ENCODE data around the gene SPO11.

SPO11 gene, protein sequence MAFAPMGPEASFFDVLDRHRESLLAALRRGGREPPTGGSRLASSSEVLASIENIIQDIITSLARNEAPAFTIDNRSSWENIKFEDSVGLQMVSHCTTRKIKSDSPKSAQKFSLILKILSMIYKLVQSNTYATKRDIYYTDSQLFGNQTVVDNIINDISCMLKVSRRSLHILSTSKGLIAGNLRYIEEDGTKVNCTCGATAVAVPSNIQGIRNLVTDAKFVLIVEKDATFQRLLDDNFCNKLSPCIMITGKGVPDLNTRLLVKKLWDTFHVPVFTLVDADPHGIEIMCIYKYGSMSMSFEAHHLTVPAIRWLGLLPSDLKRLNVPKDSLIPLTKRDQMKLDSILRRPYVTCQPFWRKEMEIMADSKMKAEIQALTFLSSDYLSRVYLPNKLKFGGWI

DNA sequence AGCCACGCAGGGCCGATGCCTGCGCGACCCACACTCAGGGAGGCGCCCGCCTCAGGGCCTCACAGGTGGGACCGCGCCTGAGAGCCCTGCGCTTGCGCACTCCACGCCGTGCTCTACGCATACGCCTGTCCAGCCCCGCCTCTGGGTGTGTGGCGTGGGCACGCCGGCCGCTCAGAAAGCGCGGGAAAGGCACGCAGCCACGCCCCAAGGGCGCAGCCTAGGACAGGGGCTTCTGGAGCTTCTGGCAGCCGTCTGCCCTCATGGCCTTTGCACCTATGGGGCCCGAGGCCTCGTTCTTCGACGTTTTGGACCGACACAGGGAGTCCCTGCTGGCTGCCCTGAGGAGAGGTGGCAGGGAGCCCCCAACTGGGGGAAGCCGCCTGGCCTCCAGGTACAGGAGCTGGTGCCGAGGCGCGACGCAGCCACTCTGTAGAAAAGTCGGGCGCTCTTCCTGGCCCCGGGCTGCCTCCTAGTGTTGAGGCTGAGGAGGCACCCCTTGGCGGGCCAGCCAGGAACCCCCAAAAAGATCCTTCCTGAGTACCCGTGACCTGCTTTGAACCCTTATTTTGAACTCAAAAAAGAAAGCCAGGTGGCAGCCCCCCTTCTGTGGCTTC, at the start of gene SPO11:
Gene SPO11, plus strand, starts transcription at position 196 of the 614 bp plus-strand sequence. Its CDS starts 65 bp downstream, at position 261.
- DNase-seq, result no peak

DNA sequence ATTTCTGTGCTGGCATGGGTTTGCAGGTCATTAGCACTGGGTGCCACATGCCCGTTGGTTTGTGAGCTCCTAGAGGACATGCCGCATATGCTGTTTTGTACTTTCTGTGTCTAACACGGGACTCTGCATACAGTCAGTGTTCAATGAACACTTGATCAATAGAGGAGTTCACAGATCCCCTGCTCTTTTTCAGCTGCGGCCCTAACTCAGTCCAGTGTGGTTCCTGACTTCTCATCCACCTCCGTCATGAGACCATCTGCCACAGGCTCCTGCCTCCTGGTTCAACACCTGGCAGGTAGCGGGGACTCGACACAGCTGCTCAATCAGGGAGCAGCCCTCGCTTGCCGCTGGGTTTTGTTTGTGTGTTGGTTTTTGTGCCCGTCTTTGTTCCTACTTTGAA, 49.4 kb upstream of the SPO11 start:
- DNase-seq, result no peak

DNA sequence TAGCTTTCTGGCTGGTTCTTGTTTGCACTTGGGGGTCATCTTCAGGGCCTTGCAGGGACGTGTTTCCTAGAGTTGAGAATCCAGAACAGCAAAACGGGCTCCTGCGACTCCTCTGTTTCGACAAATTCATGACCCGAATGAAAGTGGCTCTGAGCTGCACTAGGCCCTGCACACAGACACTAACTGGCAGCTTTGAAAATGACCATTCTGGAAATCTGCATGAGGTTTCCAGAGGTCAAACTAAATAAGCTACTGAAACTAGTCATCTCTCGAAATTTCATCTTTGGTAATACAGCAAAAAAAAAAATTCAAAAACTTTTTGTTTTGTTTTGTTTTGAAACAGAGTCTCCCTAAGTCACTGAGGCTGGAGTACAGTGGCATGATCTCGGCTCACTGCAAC, 47.7 kb upstream of the SPO11 start:
- no peak for DNase-seq

DNA sequence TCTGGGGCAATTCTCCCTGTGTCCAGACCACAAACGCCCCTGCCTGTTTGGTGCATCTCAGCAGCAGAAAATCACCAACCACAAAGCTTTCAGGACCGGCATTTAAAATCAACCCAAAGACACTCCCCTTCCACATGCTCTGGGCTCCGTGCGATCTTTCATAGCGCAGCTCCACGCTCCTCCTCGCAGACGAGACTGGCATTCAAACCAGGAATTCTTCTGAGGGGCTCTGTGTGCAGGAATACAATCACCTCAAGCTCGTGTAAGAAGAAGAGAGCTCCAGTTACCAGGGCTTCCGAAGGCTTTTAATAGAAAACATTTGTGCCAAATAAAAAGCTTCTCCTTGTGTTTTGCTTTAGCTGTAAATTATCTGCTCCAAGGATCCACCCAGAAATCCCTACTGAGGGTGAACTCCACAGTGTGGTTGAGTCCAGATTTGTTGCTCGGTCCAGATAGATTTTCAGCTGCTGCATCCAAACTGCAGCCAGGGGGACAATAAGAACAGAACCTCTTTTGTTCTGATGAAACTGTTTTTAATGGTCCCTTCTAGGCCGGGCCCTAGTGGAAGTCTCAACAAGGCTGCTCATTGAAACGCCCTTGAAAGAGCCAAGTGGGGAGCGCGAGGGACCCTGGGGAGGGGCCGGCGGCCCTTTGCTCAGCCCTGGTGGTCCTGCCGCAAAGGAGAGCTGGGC, 46.8 kb upstream of the SPO11 start:
- no peak for DNase-seq

DNA sequence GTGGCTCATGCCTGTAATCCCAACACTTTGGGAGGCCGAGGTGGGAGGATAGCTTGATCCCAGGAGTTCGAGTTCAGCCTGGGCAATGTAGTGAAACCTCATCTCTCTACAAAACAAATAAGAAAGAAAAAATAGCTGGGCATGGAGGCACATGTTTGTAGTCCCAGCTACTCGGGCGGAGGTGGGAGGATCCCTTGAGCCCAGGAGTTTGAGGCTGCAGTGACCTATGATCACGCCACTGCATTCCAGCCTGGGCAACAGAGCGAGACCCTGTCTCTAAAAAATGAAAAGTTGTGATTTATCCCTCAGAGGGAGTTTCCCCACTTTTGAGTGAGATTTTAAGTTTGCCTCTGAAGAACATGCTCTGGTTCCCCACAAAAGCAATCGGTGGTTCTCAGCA, 45.7 kb upstream of the SPO11 start:
- no peak for DNase-seq

DNA sequence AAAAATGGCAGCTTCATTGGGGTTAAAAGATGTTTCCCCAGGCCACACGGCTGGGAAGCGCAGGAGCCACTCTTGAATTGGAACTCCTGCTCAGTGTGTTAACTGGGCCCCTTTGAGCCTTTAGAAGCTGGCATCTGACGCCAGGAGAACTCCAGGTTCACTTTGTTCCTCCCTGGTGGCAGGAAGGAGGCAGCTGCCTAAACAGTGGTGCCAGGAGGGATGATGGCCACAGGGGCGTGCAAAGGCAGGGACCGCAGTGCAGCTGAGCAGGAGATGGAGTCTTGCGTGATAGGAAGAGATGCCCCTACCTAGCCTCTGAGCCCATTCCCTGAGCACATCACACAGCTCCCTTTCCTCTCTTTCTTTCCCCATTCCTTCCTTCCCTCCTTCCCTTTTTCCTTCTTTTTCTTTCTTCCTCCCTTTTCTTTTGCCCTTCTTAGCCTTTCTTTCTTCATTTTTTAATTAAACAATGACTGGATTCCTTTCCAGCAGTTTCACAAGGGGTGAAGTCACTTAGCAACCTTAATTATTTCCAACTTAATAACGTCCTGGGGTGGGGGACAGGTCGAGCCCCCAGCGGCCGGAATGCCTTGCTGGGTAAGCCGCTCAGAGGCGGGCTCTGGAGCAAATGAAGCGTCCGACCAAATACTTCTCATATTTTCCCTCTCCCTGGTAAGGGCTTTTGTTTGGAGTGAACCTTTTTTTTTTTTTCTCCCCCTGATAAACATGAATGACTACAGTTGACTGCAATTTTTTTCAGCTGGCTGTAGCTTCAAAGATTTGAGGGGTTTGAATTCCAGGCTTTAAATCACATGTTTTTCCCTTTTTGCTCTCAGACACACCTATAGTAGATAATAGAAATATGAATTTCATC, 42.4 kb upstream of the SPO11 start:
- DNase-seq, result no peak

DNA sequence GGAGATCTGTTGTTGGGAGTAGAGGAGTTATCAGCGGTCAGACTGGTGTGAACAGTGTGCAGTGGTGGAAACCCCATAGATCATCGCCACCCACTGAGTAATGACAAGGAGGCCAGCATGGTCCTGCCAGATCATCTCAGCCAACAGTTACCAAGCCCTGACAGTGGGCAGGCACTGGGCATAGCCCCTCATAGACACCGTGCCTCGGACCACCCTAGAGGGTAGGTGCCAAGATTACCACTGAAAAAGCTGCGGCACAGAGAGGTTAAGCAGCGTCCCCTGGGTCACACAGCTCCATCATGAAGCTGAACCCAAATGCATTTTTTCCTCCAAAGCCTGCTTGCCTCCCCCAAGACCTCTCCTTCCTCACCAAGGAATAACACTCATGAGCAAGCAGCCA, 41.7 kb upstream of the SPO11 start:
- DNase-seq, result no peak

DNA sequence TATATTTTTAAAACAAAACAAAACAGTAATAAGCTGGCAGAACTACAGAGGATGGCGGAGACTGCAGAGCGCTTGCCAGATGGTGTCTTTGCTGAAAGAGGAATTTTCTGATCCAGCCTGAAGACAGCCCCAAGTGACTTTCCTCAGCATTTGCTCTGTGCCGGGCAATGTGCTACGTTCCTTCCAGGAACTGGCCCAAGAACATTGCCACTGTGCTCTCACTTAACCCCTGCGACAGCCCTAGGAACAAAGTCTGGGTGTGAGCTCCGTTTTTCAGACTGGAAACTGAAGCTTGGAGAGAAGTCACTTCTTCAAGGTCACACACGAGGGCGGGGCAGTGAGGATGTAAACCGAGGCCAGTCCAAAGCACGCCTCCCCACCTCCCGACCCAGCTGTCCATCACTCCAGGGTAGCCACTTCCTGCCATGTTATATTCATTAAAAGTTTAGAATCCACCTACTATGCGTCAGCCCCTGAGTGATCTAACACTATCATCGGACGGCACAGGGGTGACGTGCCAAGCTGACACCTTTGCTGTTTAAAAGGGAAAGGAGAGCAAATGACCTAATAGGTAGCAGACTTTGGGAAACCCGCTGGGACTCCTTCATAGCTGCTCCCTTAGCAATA, 40.8 kb upstream of the SPO11 start:
- DNase-seq, result no peak

DNA sequence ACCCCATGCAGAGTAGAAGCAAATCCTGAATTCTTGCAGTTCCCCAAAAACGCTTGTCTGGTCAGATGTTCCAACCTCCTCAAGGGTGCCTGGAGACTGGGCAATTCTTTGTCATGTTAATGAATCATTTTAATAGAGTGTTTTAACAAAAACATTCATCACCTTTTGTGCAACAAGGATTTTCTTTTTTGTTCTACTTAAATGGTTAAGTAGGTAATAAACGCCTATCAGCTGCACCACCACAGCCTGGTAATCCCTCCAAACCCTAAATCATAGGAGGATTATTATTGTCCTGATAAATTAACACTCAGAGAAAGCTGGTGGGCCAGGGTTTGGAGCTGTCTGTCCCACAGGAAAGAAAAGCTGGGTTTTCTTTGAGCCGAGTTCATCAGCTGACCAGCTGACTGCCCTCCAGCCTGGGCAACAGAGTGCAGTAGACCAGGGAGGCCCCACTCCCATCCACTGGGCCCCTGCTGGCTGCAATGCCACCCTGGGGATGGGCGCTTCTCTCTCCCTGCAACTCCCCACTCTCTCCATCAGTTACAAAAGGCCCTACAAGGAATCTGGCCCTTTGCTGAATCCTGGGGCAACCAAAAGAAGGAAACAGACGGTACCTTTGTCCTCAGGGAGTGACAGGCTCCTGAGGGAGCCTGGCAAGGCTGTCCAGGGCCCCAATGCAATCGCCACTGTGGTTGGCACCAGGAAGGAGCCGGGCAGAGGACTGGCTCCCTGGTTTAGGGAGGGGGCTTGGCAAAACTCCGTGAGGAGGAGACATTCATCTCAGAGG, 40.0 kb upstream of the SPO11 start:
- DNase-seq, result no peak

DNA sequence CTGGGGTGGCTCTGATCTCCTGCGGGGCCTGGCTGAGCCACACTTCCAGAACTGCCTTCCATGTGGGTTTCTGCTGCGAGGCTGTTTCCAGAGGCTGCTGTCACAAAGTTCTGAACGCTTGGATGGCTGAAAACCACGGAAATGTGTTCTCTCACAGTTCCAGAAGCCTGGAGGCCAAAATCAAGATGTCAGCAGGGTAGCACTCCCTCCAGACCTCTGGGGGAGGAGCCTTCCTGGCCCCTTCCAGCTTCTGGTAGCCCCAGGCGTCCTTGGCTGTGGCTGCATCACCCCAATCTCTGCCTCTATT, 39.5 kb upstream of the SPO11 start:
- DNase-seq, result no peak

DNA sequence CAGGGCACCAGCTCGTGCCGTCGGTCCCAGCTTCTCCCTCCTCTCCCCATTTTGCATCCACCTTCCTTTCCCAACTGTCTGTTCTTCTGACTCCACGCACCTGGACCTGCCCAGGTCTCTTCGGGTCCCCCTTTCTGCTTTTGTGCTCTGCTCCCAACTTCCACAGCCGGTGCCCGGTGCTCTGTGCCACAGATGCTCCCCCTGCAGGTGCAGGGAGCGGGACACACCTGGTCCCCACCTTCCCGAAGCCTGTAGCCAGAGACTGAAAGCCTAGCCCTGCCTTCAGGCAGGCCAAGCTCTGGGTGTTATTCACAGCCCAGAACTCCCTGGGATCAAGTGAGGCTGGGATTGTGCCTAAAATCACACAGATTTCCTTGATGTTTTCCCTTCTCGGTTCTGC, 38.6 kb upstream of the SPO11 start:
- no peak for DNase-seq

DNA sequence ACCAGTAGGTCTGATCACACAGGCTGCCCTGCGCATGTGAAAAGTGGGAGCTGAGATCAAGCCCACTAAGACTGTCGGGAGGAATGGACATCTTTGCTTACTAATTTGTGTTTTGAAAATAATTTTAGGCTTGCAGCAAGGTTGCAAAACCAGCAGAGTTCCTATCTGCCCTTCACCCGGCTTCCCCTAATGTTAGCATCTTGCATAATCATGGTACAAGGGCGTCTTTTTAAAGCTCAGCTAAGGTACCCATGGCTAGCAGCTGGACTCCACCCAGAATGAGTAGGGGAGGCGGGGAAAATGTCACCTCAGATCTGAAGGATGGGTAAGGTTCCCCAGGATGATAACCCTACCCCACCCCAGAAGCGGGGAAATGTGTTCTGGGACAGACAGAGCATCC, 37.9 kb upstream of the SPO11 start:
- no peak for DNase-seq

DNA sequence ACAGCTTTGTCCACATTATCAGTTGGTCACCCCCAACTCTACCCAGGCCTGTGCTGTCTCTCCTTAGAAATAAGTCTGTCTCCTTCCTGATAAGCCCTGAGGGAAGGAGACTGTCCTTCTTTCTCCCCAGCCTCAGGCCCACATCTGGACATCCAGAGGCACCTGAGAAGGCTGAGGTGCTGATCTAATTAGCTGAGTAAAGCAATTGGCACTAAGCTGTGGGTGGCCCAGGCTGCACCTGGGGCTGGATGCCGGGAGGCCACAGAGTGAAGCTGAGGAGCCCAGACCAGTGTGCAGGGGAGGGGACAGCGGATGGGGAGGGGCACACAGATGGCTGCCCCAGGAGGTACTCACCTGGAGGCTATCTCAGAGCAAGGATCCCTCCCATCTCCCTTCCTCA, 37.0 kb upstream of the SPO11 start:
- no peak for DNase-seq

DNA sequence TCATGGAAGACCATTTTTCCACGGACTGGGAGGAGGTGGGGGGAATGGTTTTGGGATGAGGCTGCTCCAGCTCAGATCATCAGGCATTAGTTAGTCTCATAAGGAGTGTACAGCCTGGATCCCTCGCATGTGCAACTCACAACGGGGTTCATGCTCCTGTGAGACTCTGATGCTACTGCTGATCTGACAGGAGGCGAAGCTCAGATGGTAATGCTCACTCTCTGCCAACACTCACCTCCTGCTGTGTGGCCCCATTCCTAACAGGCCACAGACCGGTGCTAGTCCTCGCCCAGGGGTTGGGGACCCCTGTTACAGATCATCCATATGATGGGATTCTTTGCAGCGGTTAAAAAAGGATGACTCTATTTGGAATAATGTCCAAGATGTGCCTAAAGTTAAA, 35.6 kb upstream of the SPO11 start:
- no peak for DNase-seq

DNA sequence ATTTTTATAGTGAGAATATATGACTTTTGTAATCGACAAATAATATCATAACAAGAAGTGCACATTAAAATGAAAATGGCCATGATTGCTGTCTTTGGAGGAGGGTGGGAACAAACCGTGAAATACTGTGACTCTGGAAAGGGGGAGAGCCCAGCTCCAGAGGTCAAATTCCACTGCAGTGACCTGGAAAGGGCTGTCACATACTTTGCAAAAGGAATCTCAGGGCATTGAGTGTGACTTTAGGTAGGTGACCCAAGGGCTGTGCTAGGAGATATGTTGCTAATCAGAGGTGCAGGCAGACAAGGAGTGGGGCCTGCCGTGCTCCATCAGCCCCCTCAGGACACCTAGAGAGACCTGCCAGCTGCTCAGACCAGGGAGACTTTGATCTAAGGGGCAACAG, 35.1 kb upstream of the SPO11 start:
- DNase-seq, result no peak

DNA sequence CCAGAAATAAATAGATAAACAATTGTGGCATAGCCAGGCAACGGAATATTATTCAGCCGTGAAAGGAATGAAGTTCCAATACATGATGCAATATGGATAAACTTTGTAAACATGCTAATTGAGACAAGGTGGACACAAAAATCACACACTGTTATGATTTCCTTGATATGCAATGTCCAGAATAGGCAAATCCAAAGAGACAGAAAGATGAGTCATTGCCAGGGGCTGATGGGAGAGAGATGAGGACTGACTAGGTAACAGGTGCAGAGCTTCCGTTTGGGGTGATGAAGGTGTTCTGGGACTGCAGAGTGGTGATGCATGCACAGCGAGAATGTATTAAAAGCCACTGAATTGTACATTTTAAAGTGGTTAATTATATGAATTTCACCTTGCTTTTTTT, 31.1 kb upstream of the SPO11 start:
- no peak for DNase-seq

DNA sequence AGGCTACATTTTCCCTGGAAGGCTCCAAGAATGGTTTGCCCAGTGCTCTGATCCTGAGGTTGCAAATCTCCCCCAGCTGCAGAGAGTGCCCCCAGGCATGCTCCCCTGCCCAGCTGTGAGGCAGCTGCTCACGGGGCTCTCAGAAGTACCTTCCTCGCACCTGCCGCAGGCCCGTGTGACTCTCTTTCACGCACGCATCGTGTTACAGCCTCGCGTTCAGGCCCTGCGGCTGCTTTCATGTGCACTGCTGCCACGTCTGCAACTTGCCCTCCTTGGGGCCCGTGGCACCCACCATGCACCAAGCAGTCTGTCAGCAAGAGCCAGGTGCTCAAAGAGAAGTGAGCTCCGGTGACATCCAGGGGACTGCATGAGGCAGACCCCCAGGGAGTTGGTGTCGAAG, 28.6 kb upstream of the SPO11 start:
- no peak for DNase-seq

DNA sequence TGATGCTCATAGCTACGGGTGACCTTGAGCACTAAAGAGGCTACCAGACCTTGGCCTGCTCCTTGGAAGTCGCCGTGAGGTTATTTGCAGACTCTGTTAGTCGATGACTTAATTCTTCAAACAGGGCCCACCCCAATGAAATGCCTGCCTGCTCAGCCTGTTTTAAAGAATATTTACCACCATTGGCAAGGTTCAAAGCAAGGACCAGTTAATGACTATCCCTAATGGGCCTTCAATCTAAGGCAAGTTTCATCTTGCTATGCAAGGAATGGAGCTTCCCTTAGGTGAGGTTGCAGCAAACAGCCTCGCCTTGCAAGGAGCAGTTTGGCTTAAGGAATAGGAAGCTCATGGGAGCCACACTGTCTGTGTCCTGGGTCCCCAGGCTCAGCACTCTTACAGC, 22.9 kb upstream of the SPO11 start:
- DNase-seq, result no peak

DNA sequence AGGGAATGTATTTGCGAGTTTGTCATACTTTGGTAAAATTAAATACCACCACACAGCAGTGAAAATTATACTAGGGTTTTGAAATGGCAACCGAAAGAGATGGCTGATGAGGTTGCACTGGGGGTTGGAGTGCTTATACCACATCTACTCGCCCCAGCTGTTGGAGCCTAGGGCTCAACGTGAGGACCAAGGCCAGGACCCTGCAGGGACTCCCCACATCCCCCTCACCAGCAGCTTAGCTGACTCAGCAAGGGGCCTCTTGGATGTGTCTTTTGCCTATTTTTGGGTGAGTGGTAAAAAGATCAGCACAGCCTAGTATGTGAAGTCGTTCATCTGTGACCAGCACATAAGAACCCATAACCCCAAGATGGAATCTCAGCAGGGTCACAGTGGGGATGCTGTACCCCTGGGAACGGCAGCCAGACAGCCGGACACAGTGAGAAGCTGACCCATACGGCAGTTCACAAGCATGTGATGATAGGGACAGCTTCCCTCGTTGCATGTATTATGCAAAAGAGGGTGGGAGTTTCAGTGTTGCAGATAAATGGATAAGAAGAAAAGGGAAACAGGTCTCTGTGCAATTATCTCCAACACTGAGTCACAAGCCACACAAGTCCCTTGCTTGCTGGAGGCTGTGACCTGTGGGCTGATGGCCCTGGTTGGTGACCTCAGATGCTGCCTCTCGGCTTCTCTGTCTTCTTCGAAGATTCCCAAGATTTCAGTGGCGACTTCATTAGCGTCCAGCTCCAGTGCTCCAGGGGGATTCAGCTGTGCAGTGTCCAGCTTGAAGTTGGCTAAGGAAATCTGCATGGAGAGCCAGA, 20.9 kb upstream of the SPO11 start:
- DNase-seq, result no peak

DNA sequence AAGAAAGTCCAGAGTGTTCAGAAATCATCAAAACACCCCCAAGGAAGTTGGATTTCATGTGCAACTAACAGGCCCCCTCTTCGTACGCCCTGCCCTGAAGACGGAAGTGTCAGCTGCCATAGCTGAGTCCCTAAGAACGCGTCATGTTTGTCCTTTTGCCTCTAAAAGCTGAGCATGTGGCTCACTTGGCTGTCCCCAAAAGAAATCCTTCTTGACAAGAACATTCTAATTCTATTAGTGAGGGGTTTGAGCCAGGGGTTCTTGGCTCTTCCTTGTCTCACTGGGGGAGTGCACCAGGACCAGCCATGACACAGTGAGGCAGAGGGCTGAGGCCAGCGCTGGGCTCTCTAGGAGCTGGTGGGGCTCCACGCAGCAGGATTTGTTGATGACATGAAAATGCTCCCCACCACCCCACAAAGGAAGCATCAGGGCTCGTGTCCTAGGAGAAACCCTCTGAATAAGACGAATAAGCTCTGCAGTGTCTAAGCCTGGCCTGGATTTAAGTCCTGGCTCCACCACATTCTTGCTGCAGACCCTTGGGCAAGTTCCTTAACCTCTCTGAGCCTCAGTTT, 20.0 kb upstream of the SPO11 start:
- no peak for DNase-seq
